Keratinocyte (primary cell): ENCODE data around the gene PNKP. TPM values are rescaled to one million over a fixed set of nuclear protein-coding genes. Genes with fewer than 3 reads are reported as not detected.

Experiments used
- DNase-seq: peaks from one replicate; pipeline ENCODE4 v3.0.0-alpha.2; 2011; ENCODE audit warnings: low read depth, missing footprints, low spot score
- FAIRE-seq: peaks from 2 replicates; lab custom pipeline; 2011; peaks lifted over from hg19 to GRCh38; lab: Jason Lieb, UNC
- H2AFZ ChIP-seq: 2 replicates; pipeline ENCODE4 v1.6.0; 2012; ENCODE audit warnings: low read length, control low read depth, inconsistent platforms; ENCODE audit not compliant: control insufficient read depth
- H3K27ac ChIP-seq: 2 replicates; pipeline ENCODE4 v1.5.1; 2011; ENCODE audit warnings: low read length; ENCODE audit not compliant: control insufficient read depth, insufficient read depth
- H3K27me3 ChIP-seq: 3 replicates; pipeline ENCODE4 v1.6.0; 2011; ENCODE audit warnings: low read length; ENCODE audit not compliant: control insufficient read depth, insufficient read depth; ENCODE audit errors: extremely low read depth
- H3K36me3 ChIP-seq, 2 experiments: 2 replicates in 1 of 2; 3 replicates in 1 of 2; pipeline ENCODE4 v1.5.1; 2011; ENCODE audit warnings: low read length in 2 of 2, mild to moderate bottlenecking in 1 of 2; ENCODE audit not compliant: control insufficient read depth in 2 of 2, insufficient read depth in 2 of 2; ENCODE audit errors: extremely low read depth in 1 of 2
- H3K4me1 ChIP-seq: 3 replicates; pipeline ENCODE4 v1.5.1; 2011; ENCODE audit warnings: low read length; ENCODE audit not compliant: control insufficient read depth, insufficient read depth; ENCODE audit errors: extremely low read depth
- H3K4me2 ChIP-seq: 3 replicates; pipeline ENCODE4 v1.6.0; 2011; ENCODE audit warnings: low read depth, low read length; ENCODE audit not compliant: control insufficient read depth, insufficient read depth; ENCODE audit errors: extremely low read depth
- H3K4me3 ChIP-seq, 3 experiments: fragments of 200-600 bp in 1 of 3; sonication (generic) in 1 of 3; 2 replicates in 2 of 3; 3 replicates in 1 of 3; pipeline ENCODE4 v1.5.1; 2011 to 2016; ENCODE audit warnings: low read length in 3 of 3, mild to moderate bottlenecking in 3 of 3, control low read depth in 2 of 3, inconsistent platforms in 1 of 3, low read depth in 1 of 3, mixed read lengths in 1 of 3, mixed run types in 1 of 3, moderate library complexity in 1 of 3; ENCODE audit not compliant: control insufficient read depth in 2 of 3, insufficient read depth in 2 of 3; ENCODE audit errors: extremely low read depth in 1 of 3
- H3K79me2 ChIP-seq: 2 replicates; pipeline ENCODE4 v1.6.0; 2012; ENCODE audit warnings: low read length; ENCODE audit not compliant: control insufficient read depth, insufficient read depth
- H3K9ac ChIP-seq: 3 replicates; pipeline ENCODE4 v1.6.0; 2011; ENCODE audit warnings: low read length; ENCODE audit not compliant: control insufficient read depth, insufficient read depth; ENCODE audit errors: extremely low read depth
- H3K9me1 ChIP-seq: 3 replicates; pipeline ENCODE4 v1.6.0; 2011; ENCODE audit warnings: low read length; ENCODE audit not compliant: control insufficient read depth, insufficient read depth; ENCODE audit errors: extremely low read depth
- H3K9me3 ChIP-seq: 2 replicates; pipeline ENCODE4 v1.5.1; 2012; ENCODE audit warnings: low read depth, low read length; ENCODE audit not compliant: control insufficient read depth
- H4K20me1 ChIP-seq: 3 replicates; pipeline ENCODE4 v1.6.0; 2011; ENCODE audit warnings: low read length; ENCODE audit not compliant: control insufficient read depth, insufficient read depth; ENCODE audit errors: extremely low read depth
- EZH2 ChIP-seq: IDR thresholded peaks from one replicate; pipeline ENCODE4 v1.6.1; 2012; ENCODE audit warnings: inconsistent platforms, mild to moderate bottlenecking, low read length, moderate library complexity
- dilution Hi-C: fragments of 300-500 bp; cut with MboI; formaldehyde crosslinking; loops from one replicate; pipeline ENCODE4 v1.7.0; 2020; ENCODE audit warnings: low sequenced_read_pairs; ENCODE audit not compliant: extremely low pct_ligation_motif_present
- polyA plus RNA-seq, 5 experiments: library from polyadenylated mRNA; depleted of rRNA in 3 of 5; stranded (reverse) in 3 of 5; stranded (forward) in 1 of 5; unstranded in 1 of 5; fragments of >200 nt; gene quantifications; 1 replicate in 1 of 5; 2 replicates in 3 of 5; 3 replicates in 1 of 5; pipeline versions ENCODE4 v1.2.1 to v1.2.3, GENCODE V29; 2011 to 2012; ENCODE audit warnings: missing spikeins in 2 of 5, low read depth in 1 of 5, low replicate concordance in 1 of 5
- small RNA-seq, 3 experiments: library from RNA; depleted of rRNA; stranded (forward); fragments of <200 nt; gene quantifications; one replicate each; pipeline ENCODE3, GENCODE V24; 2012; ENCODE audit warnings: low read depth in 3 of 3, low replicate concordance in 1 of 3; ENCODE audit not compliant: insufficient read length in 3 of 3
- TF ChIP-seq, protein P1 (sequence below), 3 experiments: IDR thresholded peaks in 1 of 3; conservative IDR thresholded peaks in 1 of 3; optimal IDR thresholded peaks in 1 of 3; 2 replicates in 2 of 3; 3 replicates in 1 of 3; pipeline versions ENCODE3 to v1.5.1; 2011; ENCODE audit warnings: low read length in 3 of 3, mild to moderate bottlenecking in 3 of 3, moderate library complexity in 2 of 3, control low read depth in 1 of 3, inconsistent platforms in 1 of 3; ENCODE audit not compliant: insufficient read depth in 2 of 3; ENCODE audit errors: extremely low read depth in 1 of 3

PNKP gene
- polyA plus RNA-seq, 1 donor (not counting 4 experiments of a cell fraction or from before 2014, with no cell fraction given), result 19.3 TPM

DNA sequence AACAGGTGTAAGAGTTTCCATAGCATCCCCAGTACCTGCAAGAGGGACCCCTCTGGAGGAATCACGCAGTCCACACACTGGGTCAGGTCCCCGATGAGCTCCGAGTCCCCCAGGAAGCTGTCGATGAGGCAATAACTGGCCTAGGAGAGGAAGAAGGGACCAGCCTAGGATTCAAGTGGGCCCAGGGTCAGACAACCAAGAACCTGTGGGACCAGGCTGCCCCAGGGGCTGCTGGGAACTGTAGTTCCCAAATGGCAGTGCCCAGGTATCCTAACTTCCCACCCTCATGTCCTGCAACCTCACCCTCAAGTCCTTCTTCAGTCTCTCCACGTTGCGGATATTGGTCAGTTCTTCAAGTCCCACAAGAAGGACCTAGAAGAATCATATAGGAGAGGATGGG is 56.0 kb downstream of the PNKP start:
- no peaks in the 10 kb centered on the region for H4K20me1 ChIP-seq
- no peak overlapping the region for H3K27ac ChIP-seq
- no peaks in the 10 kb centered on the region for H3K9me3 ChIP-seq
- dilution Hi-C loops, result no loop called here
- no peaks in the 10 kb centered on the region for H3K36me3 ChIP-seq
- H3K27me3 ChIP-seq, result no peaks in the 10 kb centered on the region
- DNase-seq, result no peak
- no peak overlapping the region for H2AFZ ChIP-seq
- H3K9ac ChIP-seq, result no peak overlapping the region
- no peaks in the 10 kb centered on the region for H3K9me1 ChIP-seq
- H3K4me3 ChIP-seq, result no peak overlapping the region
- no peaks in the 10 kb centered on the region for H3K79me2 ChIP-seq
- H3K4me2 ChIP-seq, result no peak overlapping the region
- H3K4me1 ChIP-seq, result peaks cover 21% of the 10 kb centered on the region
- FAIRE-seq, result no peak
- TF ChIP-seq, protein P1, sequence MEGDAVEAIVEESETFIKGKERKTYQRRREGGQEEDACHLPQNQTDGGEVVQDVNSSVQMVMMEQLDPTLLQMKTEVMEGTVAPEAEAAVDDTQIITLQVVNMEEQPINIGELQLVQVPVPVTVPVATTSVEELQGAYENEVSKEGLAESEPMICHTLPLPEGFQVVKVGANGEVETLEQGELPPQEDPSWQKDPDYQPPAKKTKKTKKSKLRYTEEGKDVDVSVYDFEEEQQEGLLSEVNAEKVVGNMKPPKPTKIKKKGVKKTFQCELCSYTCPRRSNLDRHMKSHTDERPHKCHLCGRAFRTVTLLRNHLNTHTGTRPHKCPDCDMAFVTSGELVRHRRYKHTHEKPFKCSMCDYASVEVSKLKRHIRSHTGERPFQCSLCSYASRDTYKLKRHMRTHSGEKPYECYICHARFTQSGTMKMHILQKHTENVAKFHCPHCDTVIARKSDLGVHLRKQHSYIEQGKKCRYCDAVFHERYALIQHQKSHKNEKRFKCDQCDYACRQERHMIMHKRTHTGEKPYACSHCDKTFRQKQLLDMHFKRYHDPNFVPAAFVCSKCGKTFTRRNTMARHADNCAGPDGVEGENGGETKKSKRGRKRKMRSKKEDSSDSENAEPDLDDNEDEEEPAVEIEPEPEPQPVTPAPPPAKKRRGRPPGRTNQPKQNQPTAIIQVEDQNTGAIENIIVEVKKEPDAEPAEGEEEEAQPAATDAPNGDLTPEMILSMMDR (optimal IDR thresholded peaks at IDR 0.05 in 1 of 3, IDR thresholded peaks at IDR 0.05 in 1 of 3, conservative IDR thresholded peaks at IDR 0.05 in 1 of 3; ENCODE audit: extremely low read depth in 1 of 3, insufficient read depth in 2 of 3, low read length in 3 of 3), result no peak
- TF ChIP-seq EZH2, result no peak

Small RNA genes lying within 50 kb of the gene (small RNA-seq; reads per million reads assigned to genes)
- 0 to 0.33 (median 0) reads per million in 3 experiments for gene MIR4749

Other genes with a start within 250 kb of the PNKP start
- gene RRAS, start 227.4 kb downstream of the PNKP start, polyA plus RNA-seq, result 98.1 to 184 TPM (median 154 TPM) in 3 replicates
- gene SCAF1, start 225.4 kb downstream of the PNKP start, polyA plus RNA-seq, result 3.4 to 20.9 TPM (median 5.8 TPM) in 3 replicates
- gene IRF3, start 201.7 kb downstream of the PNKP start, polyA plus RNA-seq, result 50.4 to 67.5 TPM (median 57.7 TPM) in 3 replicates
- gene BCL2L12, start 201.6 kb downstream of the PNKP start, polyA plus RNA-seq, result 11.8 to 14.8 TPM (median 14.0 TPM) in 3 replicates
- gene PRMT1, start 190.3 kb downstream of the PNKP start, polyA plus RNA-seq, result 280 to 322 TPM (median 311 TPM) in 3 replicates
- 0.73 to 0.76 TPM (median 0.73 TPM) in 3 replicates for gene ADM5, start 178.0 kb downstream of the PNKP start, polyA plus RNA-seq
- 0.39 to 0.49 TPM (median 0.41 TPM) in 3 replicates for gene CPT1C, start 176.5 kb downstream of the PNKP start, polyA plus RNA-seq
- 1.3 to 2.2 TPM (median 1.9 TPM) in 3 replicates for gene TSKS, start 104.3 kb downstream of the PNKP start, polyA plus RNA-seq
- gene AP2A1, start 100.6 kb downstream of the PNKP start, polyA plus RNA-seq, result 36.7 to 67.7 TPM (median 52.7 TPM) in 3 replicates
- gene FUZ, start 54.3 kb downstream of the PNKP start, polyA plus RNA-seq, result 2.6 to 4.7 TPM (median 3.7 TPM) in 3 replicates
- 12.5 to 37.0 TPM (median 13.9 TPM) in 3 replicates for gene MED25, start 49.3 kb downstream of the PNKP start, polyA plus RNA-seq
- gene PTOV1, start 16.4 kb downstream of the PNKP start, polyA plus RNA-seq, result 22.9 to 49.0 TPM (median 32.1 TPM) in 3 replicates
- 27.2 to 43.8 TPM (median 28.8 TPM) in 3 replicates for gene AKT1S1, start 9.8 kb upstream of the PNKP start, polyA plus RNA-seq
- 9.0 to 25.6 TPM (median 9.4 TPM) in 3 replicates for gene TBC1D17, start 10.1 kb upstream of the PNKP start, polyA plus RNA-seq
- 0.09 to 0.22 TPM (median 0.13 TPM) in 3 replicates for gene IL4I1, start 29.3 kb upstream of the PNKP start, polyA plus RNA-seq
- 4.6 to 9.3 TPM (median 6.0 TPM) in 3 replicates for gene ATF5, start 61.6 kb upstream of the PNKP start, polyA plus RNA-seq
- 10.1 to 16.6 TPM (median 12.9 TPM) in 3 replicates for gene NUP62, start 61.9 kb upstream of the PNKP start, polyA plus RNA-seq
- gene SIGLEC11, start 93.6 kb upstream of the PNKP start, polyA plus RNA-seq, result not detected in 3 replicates
- gene VRK3, start 157.8 kb upstream of the PNKP start, polyA plus RNA-seq, result 15.6 to 36.0 TPM (median 16.2 TPM) in 3 replicates
- 5.4 to 9.3 TPM (median 7.7 TPM) in 3 replicates for gene ZNF473, start 158.4 kb upstream of the PNKP start, polyA plus RNA-seq